ENCODE results near the gene CDON.

Gene CDON

GRCh38 chr11:126083829-126084607 lies 21.4 kb upstream of the CDON start:
- H3K4me3 ChIP-seq (ENCODE audit: control insufficient read depth, low read depth, low read length) = no peak overlapping the region
- TF ChIP-seq, protein P1, sequence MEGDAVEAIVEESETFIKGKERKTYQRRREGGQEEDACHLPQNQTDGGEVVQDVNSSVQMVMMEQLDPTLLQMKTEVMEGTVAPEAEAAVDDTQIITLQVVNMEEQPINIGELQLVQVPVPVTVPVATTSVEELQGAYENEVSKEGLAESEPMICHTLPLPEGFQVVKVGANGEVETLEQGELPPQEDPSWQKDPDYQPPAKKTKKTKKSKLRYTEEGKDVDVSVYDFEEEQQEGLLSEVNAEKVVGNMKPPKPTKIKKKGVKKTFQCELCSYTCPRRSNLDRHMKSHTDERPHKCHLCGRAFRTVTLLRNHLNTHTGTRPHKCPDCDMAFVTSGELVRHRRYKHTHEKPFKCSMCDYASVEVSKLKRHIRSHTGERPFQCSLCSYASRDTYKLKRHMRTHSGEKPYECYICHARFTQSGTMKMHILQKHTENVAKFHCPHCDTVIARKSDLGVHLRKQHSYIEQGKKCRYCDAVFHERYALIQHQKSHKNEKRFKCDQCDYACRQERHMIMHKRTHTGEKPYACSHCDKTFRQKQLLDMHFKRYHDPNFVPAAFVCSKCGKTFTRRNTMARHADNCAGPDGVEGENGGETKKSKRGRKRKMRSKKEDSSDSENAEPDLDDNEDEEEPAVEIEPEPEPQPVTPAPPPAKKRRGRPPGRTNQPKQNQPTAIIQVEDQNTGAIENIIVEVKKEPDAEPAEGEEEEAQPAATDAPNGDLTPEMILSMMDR (conservative IDR thresholded peaks at IDR 0.05; ENCODE audit: control insufficient read depth, insufficient read depth, low read depth, low read length) = no peak
- DNase-seq (ENCODE audit: low read depth) = no peak

DNA sequence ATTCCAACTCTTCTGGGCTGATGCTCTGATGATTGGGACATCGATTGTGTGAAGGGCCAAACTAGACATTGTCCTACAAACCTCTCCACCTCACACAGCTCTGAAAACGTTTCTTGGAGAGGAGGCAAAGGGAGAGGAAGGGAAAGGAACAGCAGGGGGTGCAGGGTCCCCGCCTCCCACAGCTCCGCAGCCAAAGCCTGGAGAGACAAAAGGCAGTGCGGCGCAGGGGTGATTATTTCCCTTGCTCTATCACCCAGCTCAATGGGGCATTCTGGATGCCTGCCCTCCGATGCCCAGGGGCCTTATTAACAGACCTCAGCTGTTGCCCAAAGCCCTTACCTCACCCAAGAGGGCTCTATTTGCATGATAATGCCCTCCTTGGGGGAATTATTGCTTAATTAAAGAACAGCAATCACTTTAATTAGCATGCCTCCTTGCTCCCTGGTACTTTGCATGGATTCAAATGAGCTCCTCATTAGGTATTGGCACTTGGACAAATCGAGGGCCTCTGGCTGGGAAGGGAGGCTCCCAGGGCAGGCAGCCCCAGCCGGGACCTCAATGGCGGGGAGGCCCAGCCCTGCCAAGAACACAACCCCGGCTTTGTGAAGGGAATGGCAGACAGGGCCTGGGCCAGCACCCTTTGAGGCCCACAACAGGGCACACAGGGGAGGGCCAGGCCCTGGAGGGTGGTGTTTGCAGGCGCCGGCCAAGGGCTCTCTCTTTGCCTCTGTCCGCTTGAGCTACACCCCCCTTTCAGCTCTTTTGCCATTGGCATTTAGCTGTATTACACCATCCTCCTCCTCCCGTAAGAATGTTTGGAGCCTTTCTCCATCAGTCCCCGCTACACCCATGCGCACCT lies 19.8 kb upstream of the CDON start:
- DNase-seq (ENCODE audit: low read depth) = no peak
- TF ChIP-seq, protein P1 (conservative IDR thresholded peaks at IDR 0.05; ENCODE audit: control insufficient read depth, insufficient read depth, low read depth, low read length) = no peak
- H3K4me3 ChIP-seq (ENCODE audit: control insufficient read depth, low read depth, low read length) = no peak overlapping the region

DNA sequence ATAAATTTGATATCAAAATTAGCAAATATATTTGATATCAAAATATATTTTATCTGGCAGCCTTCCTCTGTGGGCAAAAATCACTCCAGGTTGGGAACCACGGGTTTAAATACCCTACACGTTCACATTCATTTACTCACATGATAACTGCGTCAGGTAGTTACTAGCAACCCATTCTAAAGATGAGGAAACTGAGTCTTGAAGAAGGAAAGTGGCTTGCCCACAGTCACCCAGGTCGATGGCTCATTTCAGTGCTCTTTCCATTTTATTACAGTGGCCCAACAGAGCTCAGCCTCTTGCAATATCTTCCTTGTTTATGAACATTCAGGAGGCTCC lies 19.2 kb upstream of the CDON start:
- DNase-seq (ENCODE audit: low read depth) = no peak
- H3K4me3 ChIP-seq (ENCODE audit: control insufficient read depth, low read depth, low read length) = no peak overlapping the region
- TF ChIP-seq, protein P1 (conservative IDR thresholded peaks at IDR 0.05; ENCODE audit: control insufficient read depth, insufficient read depth, low read depth, low read length) = no peak

DNA sequence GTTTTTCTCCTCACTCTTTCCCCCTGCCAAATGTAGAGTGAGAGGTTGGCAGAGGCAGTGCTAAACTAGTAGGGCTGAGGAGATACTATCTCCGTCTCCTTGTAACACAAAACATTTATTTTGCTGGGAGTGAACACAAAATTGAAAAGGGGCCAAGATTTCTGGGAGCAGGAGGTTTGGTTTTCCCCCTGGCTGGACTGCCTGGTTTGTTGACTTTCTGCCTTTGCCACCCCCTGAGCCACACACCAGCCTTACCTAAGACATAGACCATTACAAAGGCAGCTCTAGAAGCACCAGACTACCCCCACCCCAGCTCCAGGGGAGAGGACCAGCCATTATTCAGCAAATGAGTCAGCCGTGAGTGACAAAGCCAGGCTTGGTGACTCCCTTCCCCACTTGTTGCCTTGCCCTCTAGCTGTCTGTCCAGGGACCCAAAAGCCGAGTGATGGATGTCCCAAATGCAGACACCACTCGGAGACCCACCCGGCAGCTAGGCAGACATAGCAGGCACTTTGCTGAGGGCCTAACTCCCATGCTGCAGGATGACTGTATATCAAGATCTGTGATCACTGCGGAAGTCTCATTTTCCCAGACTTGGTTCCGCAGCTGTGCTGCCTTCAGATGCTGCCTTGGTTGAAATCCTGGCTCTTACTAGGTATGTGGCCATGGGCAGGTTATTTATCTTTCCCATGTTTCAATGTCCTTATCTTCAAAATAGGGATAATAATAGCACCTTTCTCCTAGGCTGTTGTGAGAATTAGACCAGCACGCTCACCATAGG lies 17.7 kb upstream of the CDON start:
- TF ChIP-seq, protein P1 (conservative IDR thresholded peaks at IDR 0.05; ENCODE audit: control insufficient read depth, insufficient read depth, low read depth, low read length) = no peak
- DNase-seq (ENCODE audit: low read depth) = peak; percentile 6

DNA sequence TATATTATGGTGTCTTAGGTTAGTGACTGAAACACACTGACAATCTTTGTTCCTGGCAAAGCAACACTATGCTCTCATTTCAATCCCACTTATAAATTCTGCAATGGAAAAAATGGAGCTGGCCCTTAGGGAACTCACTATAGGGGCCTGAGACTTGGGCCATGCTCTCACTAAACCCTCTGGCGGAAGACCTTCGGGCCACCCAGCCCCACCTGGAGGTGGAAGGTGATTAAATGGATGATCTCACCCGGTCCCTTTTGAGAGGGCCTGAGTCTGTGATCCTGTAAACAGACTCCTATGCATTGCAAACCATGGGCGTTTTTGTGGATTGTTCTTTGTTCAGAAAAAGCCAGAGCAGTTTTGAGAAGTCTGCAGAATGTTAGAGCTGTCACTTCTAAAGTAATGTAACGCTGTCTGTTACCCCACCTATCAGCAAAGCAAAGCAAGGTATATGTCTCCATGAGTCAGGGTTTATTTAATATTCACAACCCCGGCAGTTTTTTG lies 17.0 kb upstream of the CDON start:
- TF ChIP-seq, protein P1 (conservative IDR thresholded peaks at IDR 0.05; ENCODE audit: control insufficient read depth, insufficient read depth, low read depth, low read length) = no peak
- no peak overlapping the region for H3K4me3 ChIP-seq (ENCODE audit: control insufficient read depth, low read depth, low read length)
- DNase-seq (ENCODE audit: low read depth) = no peak

More for the DNA sequence above, 17.7 kb upstream of the CDON start:
- no peak overlapping the region for H3K4me3 ChIP-seq (ENCODE audit: control insufficient read depth, low read depth, low read length)

- no peak for DNase-seq (ENCODE audit: low read depth)
- TF ChIP-seq, protein P1 (conservative IDR thresholded peaks at IDR 0.05; ENCODE audit: control insufficient read depth, insufficient read depth, low read depth, low read length) = no peak
- H3K4me3 ChIP-seq (ENCODE audit: control insufficient read depth, low read depth, low read length) = no peak overlapping the region
Observed at GRCh38 chr11:126076641-126077040, 14.0 kb upstream of the CDON start.

All from fibroblast of mammary gland (primary cell).